CD4-positive, alpha-beta T cell (primary cell): Measurements from ENCODE around the gene FAM13C. TPM values are rescaled to one million over a fixed set of nuclear protein-coding genes. Genes with fewer than 3 reads are reported as not detected.

Source experiments
- ATAC-seq: fragments of 200-7000 bp; cut with Tn5 transposase; one replicate; pipeline ENCODE4 v1.10.0; 2022; ENCODE audit warnings: mild to moderate bottlenecking; ENCODE audit not compliant: poor library complexity
- CTCF ChIA-PET: fragments of 350-600 bp; sonication (Branson Sonifier 250); formaldehyde crosslinking; loops from one replicate; lab custom pipeline; 2021; ENCODE audit warnings: antibody characterized with exemption, inconsistent platforms; lab: Charles Lee
- POLR2A ChIA-PET: fragments of 350-600 bp; sonication (Branson Sonifier 250); formaldehyde crosslinking; loops from one replicate; lab custom pipeline; 2021; ENCODE audit warnings: antibody characterized with exemption, inconsistent platforms; lab: Charles Lee
- DNase-seq, 14 experiments: peaks; one replicate each; pipeline ENCODE4 v3.0.0-alpha.2; 2013 to 2020; ENCODE audit warnings: mixed read lengths in 2 of 14
- H3K27ac ChIP-seq, 2 donors: one replicate each; pipeline versions ENCODE4 v1.5.1 to v1.7.0; 2013; ENCODE audit warnings: low read length in 2 of 2, low read depth in 1 of 2, mild to moderate bottlenecking in 1 of 2
- H3K27me3 ChIP-seq, 2 experiments: 1 replicate in 1 of 2; 2 replicates in 1 of 2; pipeline versions ENCODE4 v1.6.1 to v1.7.0; 2013; ENCODE audit warnings: low read length in 2 of 2, control low read depth in 1 of 2, mild to moderate bottlenecking in 1 of 2, moderate library complexity in 1 of 2; ENCODE audit not compliant: insufficient read depth in 2 of 2, control insufficient read depth in 1 of 2
- H3K36me3 ChIP-seq: one replicate; pipeline ENCODE4 v1.6.1; 2013; ENCODE audit warnings: low read length, control low read depth; ENCODE audit not compliant: insufficient read depth
- H3K4me1 ChIP-seq: one replicate; pipeline ENCODE4 v1.6.1; 2013; ENCODE audit warnings: low read length, control low read depth; ENCODE audit not compliant: insufficient read depth
- H3K4me3 ChIP-seq: one replicate; pipeline ENCODE4 v1.5.1; 2013; ENCODE audit warnings: mild to moderate bottlenecking, low read length, moderate library complexity
- H3K9me3 ChIP-seq, 2 experiments: 1 replicate in 1 of 2; 2 replicates in 1 of 2; pipeline versions ENCODE4 v1.6.1 to v1.7.0; 2013; ENCODE audit warnings: low read length in 2 of 2, mild to moderate bottlenecking in 2 of 2, control low read depth in 1 of 2, moderate library complexity in 1 of 2; ENCODE audit not compliant: control insufficient read depth in 1 of 2, insufficient read depth in 1 of 2
- H3K27ac Mint-ChIP-seq: one replicate; pipeline ENCODE4 v1.8.0; 2020; ENCODE audit warnings: mixed read lengths
- H3K27me3 Mint-ChIP-seq: one replicate; pipeline ENCODE4 v1.8.0; 2021; ENCODE audit warnings: mixed read lengths
- H3K36me3 Mint-ChIP-seq: one replicate; pipeline ENCODE4 v1.8.0; 2021; ENCODE audit warnings: low read depth, mixed read lengths
- H3K4me1 Mint-ChIP-seq: one replicate; pipeline ENCODE4 v1.8.0; 2021; ENCODE audit warnings: low read depth, mixed read lengths
- H3K4me3 Mint-ChIP-seq: one replicate; pipeline ENCODE4 v1.8.0; 2020; ENCODE audit warnings: mild to moderate bottlenecking, mixed read lengths
- H3K9me3 Mint-ChIP-seq: one replicate; pipeline ENCODE4 v1.8.0; 2020; ENCODE audit warnings: mixed read lengths
- intact Hi-C, 2 experiments: fragments of 100-400 bp; cut with DNase I in 1 of 2; cut with micrococcal nuclease in 1 of 2; formaldehyde crosslinking; loops; one replicate each; pipeline versions ENCODE4 v1.15.1 to v1.9.0; 2023 to 2025; cut with DNase I, micrococcal nuclease
- total RNA-seq, 174 experiments: library from RNA in 2 of 174; stranded (reverse) in 2 of 174; gene quantifications; one replicate each; pipeline ENCODE4 v1.2.3 and lab custom pipeline; 2021 to 2026
- TF ChIP-seq, protein P1 (sequence below): fragments of 200-600 bp; IDR thresholded peaks from one replicate; pipeline ENCODE4 v1.8.0; 2022; ENCODE audit warnings: antibody characterized with exemption, mild to moderate bottlenecking

Gene FAM13C
- total RNA-seq, 2 experiments from 2014 or later: not detected

DNA sequence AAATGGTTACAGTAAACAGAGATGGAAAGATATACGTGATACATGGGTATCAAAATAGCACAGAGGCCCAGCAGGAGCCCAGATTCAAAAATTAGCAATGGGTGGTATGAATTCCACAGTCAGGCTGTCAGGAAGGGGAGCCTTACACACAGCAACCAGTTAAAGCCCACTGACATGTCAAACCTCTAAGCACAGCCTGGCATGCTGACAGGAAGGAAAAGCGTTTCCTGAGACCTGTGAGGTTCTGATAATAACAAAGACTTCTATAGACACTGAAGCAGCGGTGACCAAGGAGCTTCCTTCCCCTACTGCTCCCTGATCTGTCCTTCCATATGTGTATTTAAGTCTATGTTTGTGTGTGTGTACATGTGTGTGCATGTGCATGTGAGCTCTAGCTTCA is 96.0 kb downstream of the FAM13C start:
- Mint-ChIP-seq H3K4me1 (no peaks in the 10 kb centered on the region), H3K27ac (no peak overlapping the region), H3K36me3 (no peaks in the 10 kb centered on the region), H3K4me3 (no peak overlapping the region), H3K9me3 (peaks cover 3% of the 10 kb centered on the region), H3K27me3 (no peaks in the 10 kb centered on the region)
- CTCF ChIA-PET: no interaction called here
- Histone ChIP-seq H3K9me3 (no peaks in the 10 kb centered on the region), H3K27me3 (no peaks in the 10 kb centered on the region), H3K36me3 (no peaks in the 10 kb centered on the region), H3K27ac (no peak overlapping the region), H3K4me3 (no peak overlapping the region), H3K4me1 (no peaks in the 10 kb centered on the region)
- TF ChIP-seq, protein P1, sequence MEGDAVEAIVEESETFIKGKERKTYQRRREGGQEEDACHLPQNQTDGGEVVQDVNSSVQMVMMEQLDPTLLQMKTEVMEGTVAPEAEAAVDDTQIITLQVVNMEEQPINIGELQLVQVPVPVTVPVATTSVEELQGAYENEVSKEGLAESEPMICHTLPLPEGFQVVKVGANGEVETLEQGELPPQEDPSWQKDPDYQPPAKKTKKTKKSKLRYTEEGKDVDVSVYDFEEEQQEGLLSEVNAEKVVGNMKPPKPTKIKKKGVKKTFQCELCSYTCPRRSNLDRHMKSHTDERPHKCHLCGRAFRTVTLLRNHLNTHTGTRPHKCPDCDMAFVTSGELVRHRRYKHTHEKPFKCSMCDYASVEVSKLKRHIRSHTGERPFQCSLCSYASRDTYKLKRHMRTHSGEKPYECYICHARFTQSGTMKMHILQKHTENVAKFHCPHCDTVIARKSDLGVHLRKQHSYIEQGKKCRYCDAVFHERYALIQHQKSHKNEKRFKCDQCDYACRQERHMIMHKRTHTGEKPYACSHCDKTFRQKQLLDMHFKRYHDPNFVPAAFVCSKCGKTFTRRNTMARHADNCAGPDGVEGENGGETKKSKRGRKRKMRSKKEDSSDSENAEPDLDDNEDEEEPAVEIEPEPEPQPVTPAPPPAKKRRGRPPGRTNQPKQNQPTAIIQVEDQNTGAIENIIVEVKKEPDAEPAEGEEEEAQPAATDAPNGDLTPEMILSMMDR: no peak
- intact Hi-C loops: no loop called here
- ATAC-seq (no peak), DNase-seq (no peak)
- POLR2A ChIA-PET: no interaction called here

DNA sequence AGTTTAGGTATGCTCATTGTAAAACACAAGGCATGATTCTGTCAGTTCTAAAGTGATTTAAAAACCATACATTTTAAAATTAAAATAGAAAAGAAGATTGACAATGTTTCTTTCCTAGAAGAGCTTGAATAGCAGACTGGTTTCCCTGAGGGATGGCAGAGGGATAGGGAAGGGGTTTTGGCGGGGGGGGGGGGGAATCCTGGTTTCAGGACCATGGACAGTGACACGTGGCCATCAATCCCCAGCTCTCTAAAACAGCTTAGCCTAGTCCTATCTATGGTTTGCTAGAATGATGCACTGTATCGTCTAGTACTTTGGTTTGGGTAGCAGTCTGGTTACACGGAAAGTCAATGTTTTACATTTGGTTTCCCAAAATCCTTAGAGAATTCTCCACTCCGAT is 97.2 kb downstream of the FAM13C start:
- Histone ChIP-seq H3K27ac (no peak overlapping the region), H3K27me3 (no peaks in the 10 kb centered on the region), H3K4me1 (no peaks in the 10 kb centered on the region), H3K36me3 (no peaks in the 10 kb centered on the region), H3K4me3 (no peak overlapping the region), H3K9me3 (no peaks in the 10 kb centered on the region)
- ChIA-PET POLR2A (no interaction called here), CTCF (no interaction called here)
- no peak overlapping the region for H3K27ac Mint-ChIP-seq
- H3K9me3 Mint-ChIP-seq: peaks cover 3% of the 10 kb centered on the region
- no peaks in the 10 kb centered on the region for H3K36me3 Mint-ChIP-seq
- no peak overlapping the region for H3K4me3 Mint-ChIP-seq
- H3K27me3 Mint-ChIP-seq: no peaks in the 10 kb centered on the region
- no peak for DNase-seq
- ATAC-seq: no peak
- no peaks in the 10 kb centered on the region for H3K4me1 Mint-ChIP-seq
- TF ChIP-seq, protein P1: no peak
- intact Hi-C loops: no loop called here

DNA sequence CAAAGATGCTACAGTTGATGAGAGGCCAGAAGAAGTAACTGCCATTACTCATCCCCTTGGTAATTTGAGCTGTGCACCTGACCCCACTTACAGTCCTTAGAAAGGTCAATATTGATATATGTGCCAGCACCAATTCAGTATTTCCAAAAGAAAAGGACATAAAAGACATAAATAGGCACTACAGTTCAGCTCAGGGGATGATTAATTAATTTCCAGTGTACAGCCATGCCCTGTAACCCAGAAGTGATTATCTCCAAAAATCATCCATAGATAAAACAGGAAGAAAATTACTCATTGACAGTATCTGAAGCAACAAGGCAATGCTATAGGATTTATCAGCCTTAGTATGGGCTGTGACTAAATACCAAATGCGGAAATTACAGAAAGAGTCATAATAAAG is 103.5 kb downstream of the FAM13C start:
- intact Hi-C loops: no loop called here
- H3K4me3 Mint-ChIP-seq: no peak overlapping the region
- H3K36me3 Mint-ChIP-seq: no peaks in the 10 kb centered on the region
- H3K9me3 Mint-ChIP-seq: peaks cover 4% of the 10 kb centered on the region
- no peak overlapping the region for H3K27ac Mint-ChIP-seq
- H3K4me1 Mint-ChIP-seq: no peaks in the 10 kb centered on the region
- H3K27me3 ChIP-seq: no peaks in the 10 kb centered on the region
- ATAC-seq (no peak), DNase-seq (no peak)
- H3K36me3 ChIP-seq: no peaks in the 10 kb centered on the region
- TF ChIP-seq, protein P1: no peak
- no peak overlapping the region for H3K4me3 ChIP-seq
- no peaks in the 10 kb centered on the region for H3K27me3 Mint-ChIP-seq
- H3K4me1 ChIP-seq: no peaks in the 10 kb centered on the region
- no peak overlapping the region for H3K27ac ChIP-seq
- POLR2A ChIA-PET: no interaction called here
- CTCF ChIA-PET: no interaction called here
- H3K9me3 ChIP-seq: no peaks in the 10 kb centered on the region
